ENCODE data around the gene IDH3B.

Gene IDH3B

GRCh38 chr20:2692036-2692885 is 28.2 kb upstream of the IDH3B start, which contains the start of gene EBF4:
TSS of gene EBF4 (plus strand) at chr20:2692780. CDS start at chr20:2693646, 866 bp downstream.
- H3K36me3 ChIP-seq (ENCODE audit: insufficient read depth, low read length): no peaks in the 10 kb centered on the region
- H3K4me2 ChIP-seq (ENCODE audit: low read depth, low read length, poor library complexity, severe bottlenecking): peak within 1 kb of the TSS; percentile 59
- H3K9me3 ChIP-seq (ENCODE audit: insufficient read depth, low read depth, low read length): no peaks in the 10 kb centered on the region
- no peaks in the 10 kb centered on the region for H3F3A ChIP-seq (ENCODE audit: low read depth)
- H3K79me2 ChIP-seq (ENCODE audit: insufficient read depth, low read length): no peaks in the 10 kb centered on the region
- no peak for TF ChIP-seq CTCF (conservative IDR thresholded peaks at IDR 0.05; ENCODE audit: low read length)
- H3K4me1 ChIP-seq (ENCODE audit: insufficient read depth, low read length, poor library complexity, severe bottlenecking): peaks cover 17% of the 10 kb centered on the region
- H2AFZ ChIP-seq (ENCODE audit: low read length): no peak within 1 kb of the TSS
- H4K20me1 ChIP-seq (ENCODE audit: insufficient read depth, low read length, poor library complexity, severe bottlenecking): no peaks in the 10 kb centered on the region
- H3K4me3 ChIP-seq (ENCODE audit: low read length, poor library complexity, severe bottlenecking): peak within 1 kb of the TSS; percentile 56
- peak within 1 kb of the TSS; percentile 41 for H3K9ac ChIP-seq (ENCODE audit: low read depth, low read length, poor library complexity, severe bottlenecking)
- H3K27me3 ChIP-seq (ENCODE audit: insufficient read depth, low read length, poor library complexity, severe bottlenecking): peaks cover 8% of the 10 kb centered on the region
- H3K9me2 ChIP-seq (replicated peaks; ENCODE audit: low read depth, low read length): no peaks in the 10 kb centered on the region

- H3K4me2 ChIP-seq (ENCODE audit: low read depth, low read length, poor library complexity, severe bottlenecking): peak overlapping the region; percentile 59
- no peak for TF ChIP-seq CTCF (conservative IDR thresholded peaks at IDR 0.05; ENCODE audit: low read length)
- TF ChIP-seq EZH2phosphoT487 (IDR thresholded peaks at IDR 0.05; ENCODE audit: borderline replicate concordance): no peak
- peak overlapping the region; percentile 41 for H3K9ac ChIP-seq (ENCODE audit: low read depth, low read length, poor library complexity, severe bottlenecking)
These were observed 27.6 kb upstream of the IDH3B start for GRCh38 chr20:2691663-2692035.

GRCh38 chr20:2691127-2691526 is 27.1 kb upstream of the IDH3B start:
- H2AFZ ChIP-seq (ENCODE audit: low read length): no peak overlapping the region
- no peaks in the 10 kb centered on the region for H3F3A ChIP-seq (ENCODE audit: low read depth)
- no peaks in the 10 kb centered on the region for H3K9me2 ChIP-seq (replicated peaks; ENCODE audit: low read depth, low read length)
- no peak overlapping the region for H3K4me2 ChIP-seq (ENCODE audit: low read depth, low read length, poor library complexity, severe bottlenecking)
- no peak overlapping the region for H3K4me3 ChIP-seq (ENCODE audit: low read length, poor library complexity, severe bottlenecking)
- no peaks in the 10 kb centered on the region for H3K79me2 ChIP-seq (ENCODE audit: insufficient read depth, low read length)
- no peak overlapping the region for H3K9ac ChIP-seq (ENCODE audit: low read depth, low read length, poor library complexity, severe bottlenecking)
- peaks cover 17% of the 10 kb centered on the region for H3K4me1 ChIP-seq (ENCODE audit: insufficient read depth, low read length, poor library complexity, severe bottlenecking)
- peaks cover 8% of the 10 kb centered on the region for H3K27me3 ChIP-seq (ENCODE audit: insufficient read depth, low read length, poor library complexity, severe bottlenecking)
- no peaks in the 10 kb centered on the region for H3K9me3 ChIP-seq (ENCODE audit: insufficient read depth, low read depth, low read length)
- TF ChIP-seq CTCF (conservative IDR thresholded peaks at IDR 0.05; ENCODE audit: low read length) (no peak), EZH2phosphoT487 (IDR thresholded peaks at IDR 0.05; ENCODE audit: borderline replicate concordance) (no peak)
- H4K20me1 ChIP-seq (ENCODE audit: insufficient read depth, low read length, poor library complexity, severe bottlenecking): no peaks in the 10 kb centered on the region
- no peaks in the 10 kb centered on the region for H3K36me3 ChIP-seq (ENCODE audit: insufficient read depth, low read length)

More at GRCh38 chr20:2691663-2692035, 27.6 kb upstream of the IDH3B start:
- H3K4me3 ChIP-seq (ENCODE audit: low read length, poor library complexity, severe bottlenecking): peak overlapping the region; percentile 43
- no peaks in the 10 kb centered on the region for H3K79me2 ChIP-seq (ENCODE audit: insufficient read depth, low read length)
- H4K20me1 ChIP-seq (ENCODE audit: insufficient read depth, low read length, poor library complexity, severe bottlenecking): no peaks in the 10 kb centered on the region
- no peak overlapping the region for H2AFZ ChIP-seq (ENCODE audit: low read length)
- no peaks in the 10 kb centered on the region for H3F3A ChIP-seq (ENCODE audit: low read depth)
- peaks cover 17% of the 10 kb centered on the region for H3K4me1 ChIP-seq (ENCODE audit: insufficient read depth, low read length, poor library complexity, severe bottlenecking)
- no peaks in the 10 kb centered on the region for H3K9me2 ChIP-seq (replicated peaks; ENCODE audit: low read depth, low read length)
- H3K27me3 ChIP-seq (ENCODE audit: insufficient read depth, low read length, poor library complexity, severe bottlenecking): peaks cover 8% of the 10 kb centered on the region
- no peaks in the 10 kb centered on the region for H3K9me3 ChIP-seq (ENCODE audit: insufficient read depth, low read depth, low read length)
- H3K36me3 ChIP-seq (ENCODE audit: insufficient read depth, low read length): no peaks in the 10 kb centered on the region

All from Loucy (cell line).